ENCODE data around the gene KANSL1L. TPM values are rescaled to one million over a fixed set of nuclear protein-coding genes. Genes with fewer than 3 reads are reported as not detected.
A peak's percentile ranks its signal among the peaks of the same experiment; 100 is the strongest.
"Not testable (repeated sequence)": the region's sequence is repeated elsewhere in the genome, so short reads cannot be mapped to it uniquely, and the experiment has no call there.

Gene KANSL1L
- total RNA-seq, 4 donors from 2014 or later: 25.1 to 41.5 (median 30.0) TPM

GRCh38 chr2:210180477-210180876, 9.3 kb upstream of the KANSL1L start:
- Histone ChIP-seq H3K36me3 (no peaks in the 10 kb centered on the region), H3K27ac (replicated peaks in 1 of 4) (no peak overlapping the region), H3K27me3 (no peaks in the 10 kb centered on the region), H3K4me3 (no peak overlapping the region), H3K4me1 (no peaks in the 10 kb centered on the region), H3K9me3 (peaks cover 0 to 20% (median 9%) of the 10 kb centered on the region in 4 donors)
- WGBS: 100% methylated on average over 1 of the region's 1 CpG
- no peak for TF ChIP-seq EP300 (IDR thresholded peaks at IDR 0.05)
- intact Hi-C loops (cut with DNase I): no loop called here
- no peak for DNase-seq (ENCODE audit: extremely low spot score)

- TF ChIP-seq POLR2AphosphoS5 (IDR thresholded peaks at IDR 0.05) (no peak), EP300 (IDR thresholded peaks at IDR 0.05) (no peak), POLR2A (IDR thresholded peaks at IDR 0.05; ENCODE audit: low read depth) (no peak), CTCF (IDR thresholded peaks at IDR 0.05) (no peak)
- no peak overlapping the region for H3K4me3 ChIP-seq
- H3K4me1 ChIP-seq: no peaks in the 10 kb centered on the region
- no peaks in the 10 kb centered on the region for H3K36me3 ChIP-seq
- intact Hi-C loops (cut with DNase I): no loop called here
- H3K9me3 ChIP-seq: peaks cover 0 to 10% (median 2%) of the 10 kb centered on the region in 4 donors
- no peak for DNase-seq (ENCODE audit: extremely low spot score)
- H3K27me3 ChIP-seq: no peaks in the 10 kb centered on the region
- H3K27ac ChIP-seq (replicated peaks in 1 of 4): no peak overlapping the region
Measured at GRCh38 chr2:210179351-210179990, 8.3 kb upstream of the KANSL1L start.

- H3K36me3 ChIP-seq: no peaks in the 10 kb centered on the region
- no peak overlapping the region for H3K27ac ChIP-seq (replicated peaks in 1 of 4)
- TF ChIP-seq POLR2AphosphoS5 (IDR thresholded peaks at IDR 0.05) (no peak), EP300 (IDR thresholded peaks at IDR 0.05) (no peak), POLR2A (IDR thresholded peaks at IDR 0.05; ENCODE audit: low read depth) (no peak), CTCF (IDR thresholded peaks at IDR 0.05) (no peak)
- H3K27me3 ChIP-seq: no peaks in the 10 kb centered on the region
- DNase-seq (ENCODE audit: extremely low spot score): no peak
- no peak overlapping the region for H3K4me3 ChIP-seq
- intact Hi-C loops (cut with DNase I): no loop called here
- H3K4me1 ChIP-seq: peaks cover 0 to 3% (median under 1%) of the 10 kb centered on the region in 4 donors
- 94% methylated on average over 1 of the region's 1 CpG for WGBS
- no peaks in the 10 kb centered on the region for H3K9me3 ChIP-seq
Measured at GRCh38 chr2:210177769-210178168, 6.6 kb upstream of the KANSL1L start.

GRCh38 chr2:210177115-210177514, 5.9 kb upstream of the KANSL1L start:
- H3K4me1 ChIP-seq; H3K36me3 ChIP-seq; H3K27ac ChIP-seq (replicated peaks in 1 of 4); H3K4me3 ChIP-seq; H3K27me3 ChIP-seq; DNase-seq (ENCODE audit: extremely low spot score); H3K9me3 ChIP-seq; intact Hi-C loops (cut with DNase I): not testable (repeated sequence)
- 94% methylated on average over 1 of the region's 1 CpG for WGBS

GRCh38 chr2:210174086-210174485, 2.9 kb upstream of the KANSL1L start:
- Histone ChIP-seq H3K4me1 (peaks cover 5 to 14% (median 11%) of the 10 kb centered on the region in 4 donors), H3K27me3 (no peaks in the 10 kb centered on the region), H3K4me3 (no peak overlapping the region), H3K36me3 (no peaks in the 10 kb centered on the region), H3K27ac (replicated peaks in 1 of 4) (no peak overlapping the region), H3K9me3 (no peaks in the 10 kb centered on the region)
- TF ChIP-seq POLR2AphosphoS5 (IDR thresholded peaks at IDR 0.05) (no peak), CTCF (IDR thresholded peaks at IDR 0.05) (no peak), EP300 (IDR thresholded peaks at IDR 0.05) (no peak), POLR2A (IDR thresholded peaks at IDR 0.05; ENCODE audit: low read depth) (no peak)
- DNase-seq (ENCODE audit: extremely low spot score): no peak
- intact Hi-C loops (cut with DNase I): no loop called here

- Histone ChIP-seq H3K4me1 (peaks cover 21 to 33% (median 30%) of the 10 kb centered on the region in 4 donors), H3K27ac (replicated peaks in 1 of 4) (peak overlapping the region; percentile 99 to 100 (median 100)), H3K27me3 (no peaks in the 10 kb centered on the region), H3K9me3 (no peaks in the 10 kb centered on the region), H3K36me3 (no peaks in the 10 kb centered on the region), H3K4me3 (peak overlapping the region; percentile 87 to 98 (median 94))
- TF ChIP-seq EP300 (IDR thresholded peaks at IDR 0.05): no peak
- TF ChIP-seq POLR2A (IDR thresholded peaks at IDR 0.05; ENCODE audit: low read depth): no peak
- no peak for TF ChIP-seq CTCF (IDR thresholded peaks at IDR 0.05)
- no peak for TF ChIP-seq POLR2AphosphoS5 (IDR thresholded peaks at IDR 0.05)
- no peak for DNase-seq (ENCODE audit: extremely low spot score)
- 10% methylated on average over 8 of the region's 8 CpGs for whole genome bisulfite sequencing
- intact Hi-C loops (cut with DNase I): no loop called here
Measured at GRCh38 chr2:210172219-210172575, 988 bp upstream of the KANSL1L start.
